Measurements from ENCODE around the gene LEF1.
A peak's percentile ranks its signal among the peaks of the same experiment; 100 is the strongest.

LEF1 gene

GRCh38 chr4:108168671-108169523 lies at the start of gene LEF1:
Gene LEF1, minus strand, starts transcription at chr4:108168932. Its CDS starts 1,165 bp downstream, at chr4:108167767.
- peak; percentile 25; the same call in 1 of the 2 replicates for TF ChIP-seq ZBTB7A (IDR thresholded peaks at IDR 0.05; ENCODE audit: low read depth)
- no peak for TF ChIP-seq NFIC (IDR thresholded peaks at IDR 0.05)
- TF ChIP-seq EGR1 (IDR thresholded peaks at IDR 0.05): no peak
- TF ChIP-seq EP300 (IDR thresholded peaks at IDR 0.05; ENCODE audit: borderline replicate concordance): no peak
- no peak for TF ChIP-seq YY1 (IDR thresholded peaks at IDR 0.05; ENCODE audit: low read depth)
- TF ChIP-seq TCF12 (IDR thresholded peaks at IDR 0.05; ENCODE audit: low read depth): 0 out of 2 replicates have a peak, but pooled peaks have one; percentile 36

GRCh38 chr4:108216510-108216909 lies 47.8 kb upstream of the LEF1 start:
- TF ChIP-seq USF1 (IDR thresholded peaks at IDR 0.05) (no peak), YY1 (IDR thresholded peaks at IDR 0.05; ENCODE audit: low read depth) (no peak), FOXM1 (IDR thresholded peaks at IDR 0.05; ENCODE audit: borderline replicate concordance, low read depth) (no peak), EP300 (IDR thresholded peaks at IDR 0.05; ENCODE audit: borderline replicate concordance) (no peak), TEAD4 (IDR thresholded peaks at IDR 0.05) (no peak)

DNA sequence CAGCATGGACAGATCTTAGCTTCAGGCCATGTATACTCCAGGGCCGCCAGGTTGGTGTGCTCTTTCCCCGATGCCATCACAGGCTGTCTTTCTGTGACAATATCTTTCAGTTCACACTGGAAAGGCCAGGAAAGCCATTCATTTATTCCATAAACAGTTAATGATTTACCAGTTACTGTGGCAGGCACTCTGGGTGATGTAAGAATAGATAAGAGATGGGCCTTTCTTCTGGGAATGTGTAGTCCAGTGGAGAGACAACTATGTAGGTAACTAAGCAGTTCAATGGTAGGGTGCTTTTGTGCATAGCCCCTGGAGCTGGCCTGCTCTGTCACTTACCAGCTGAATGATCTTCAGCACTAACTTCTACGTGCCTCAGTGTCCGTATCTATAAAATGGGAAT lies 46.3 kb upstream of the LEF1 start:
- TF ChIP-seq CREB1 (IDR thresholded peaks at IDR 0.05; ENCODE audit: low read depth) (no peak), NFIC (IDR thresholded peaks at IDR 0.05) (no peak), ZBTB7A (IDR thresholded peaks at IDR 0.05; ENCODE audit: low read depth) (no peak), CEBPB (IDR thresholded peaks at IDR 0.05) (no peak), USF1 (IDR thresholded peaks at IDR 0.05) (no peak), YY1 (IDR thresholded peaks at IDR 0.05; ENCODE audit: low read depth) (no peak), REST (IDR thresholded peaks at IDR 0.05; ENCODE audit: low read depth) (no peak), RAD21 (IDR thresholded peaks at IDR 0.05; ENCODE audit: low read depth) (no peak), EP300 (IDR thresholded peaks at IDR 0.05; ENCODE audit: borderline replicate concordance) (no peak), TCF12 (IDR thresholded peaks at IDR 0.05; ENCODE audit: low read depth) (no peak), TEAD4 (IDR thresholded peaks at IDR 0.05) (no peak), TAF1 (IDR thresholded peaks at IDR 0.05; ENCODE audit: low read depth) (no peak)

- TF ChIP-seq EP300 (IDR thresholded peaks at IDR 0.05; ENCODE audit: borderline replicate concordance): no peak
- TF ChIP-seq EGR1 (IDR thresholded peaks at IDR 0.05): no peak
- no peak for TF ChIP-seq CREB1 (IDR thresholded peaks at IDR 0.05; ENCODE audit: low read depth)
- TF ChIP-seq ZBTB7A (IDR thresholded peaks at IDR 0.05; ENCODE audit: low read depth): no peak
- TF ChIP-seq RAD21 (IDR thresholded peaks at IDR 0.05; ENCODE audit: low read depth): no peak
- TF ChIP-seq YY1 (IDR thresholded peaks at IDR 0.05; ENCODE audit: low read depth): no peak
- TF ChIP-seq TCF12 (IDR thresholded peaks at IDR 0.05; ENCODE audit: low read depth): no peak
- no peak for TF ChIP-seq CEBPB (IDR thresholded peaks at IDR 0.05)
- TF ChIP-seq FOXM1 (IDR thresholded peaks at IDR 0.05; ENCODE audit: borderline replicate concordance, low read depth): no peak
- no peak for TF ChIP-seq REST (IDR thresholded peaks at IDR 0.05; ENCODE audit: low read depth)
- no peak for TF ChIP-seq USF1 (IDR thresholded peaks at IDR 0.05)
- no peak for TF ChIP-seq NFIC (IDR thresholded peaks at IDR 0.05)
- TF ChIP-seq TEAD4 (IDR thresholded peaks at IDR 0.05): no peak
- TF ChIP-seq, protein P1, sequence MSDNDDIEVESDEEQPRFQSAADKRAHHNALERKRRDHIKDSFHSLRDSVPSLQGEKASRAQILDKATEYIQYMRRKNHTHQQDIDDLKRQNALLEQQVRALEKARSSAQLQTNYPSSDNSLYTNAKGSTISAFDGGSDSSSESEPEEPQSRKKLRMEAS (IDR thresholded peaks at IDR 0.05): no peak
- TF ChIP-seq TAF1 (IDR thresholded peaks at IDR 0.05; ENCODE audit: low read depth): no peak
Observed at GRCh38 chr4:108213723-108214122, 45.0 kb upstream of the LEF1 start.

GRCh38 chr4:108213308-108213707 lies 44.6 kb upstream of the LEF1 start:
- TF ChIP-seq TAF1 (IDR thresholded peaks at IDR 0.05; ENCODE audit: low read depth): no peak
- no peak for TF ChIP-seq NFIC (IDR thresholded peaks at IDR 0.05)
- no peak for TF ChIP-seq REST (IDR thresholded peaks at IDR 0.05; ENCODE audit: low read depth)
- TF ChIP-seq CREB1 (IDR thresholded peaks at IDR 0.05; ENCODE audit: low read depth): no peak
- no peak for TF ChIP-seq TCF12 (IDR thresholded peaks at IDR 0.05; ENCODE audit: low read depth)
- TF ChIP-seq TEAD4 (IDR thresholded peaks at IDR 0.05): no peak
- TF ChIP-seq CEBPB (IDR thresholded peaks at IDR 0.05): no peak
- TF ChIP-seq USF1 (IDR thresholded peaks at IDR 0.05): no peak
- TF ChIP-seq EGR1 (IDR thresholded peaks at IDR 0.05): no peak
